NCI-H82 (cell line): Measurements from ENCODE around the gene CKLF.
A peak's percentile ranks its signal among the peaks of the same experiment; 100 is the strongest.
"Not testable (repeated sequence)": the region's sequence is repeated elsewhere in the genome, so short reads cannot be mapped to it uniquely, and the experiment has no call there.

Experiments used
- DNase-seq: peaks from one replicate; lab custom pipeline; 2025; lab: John Stamatoyannopoulos, UW

Gene CKLF

GRCh38 chr16:66543541-66543940 is 8.8 kb upstream of the CKLF start:
- no peak for DNase-seq

GRCh38 chr16:66544016-66544757 is 8.2 kb upstream of the CKLF start:
- no peak for DNase-seq

DNA sequence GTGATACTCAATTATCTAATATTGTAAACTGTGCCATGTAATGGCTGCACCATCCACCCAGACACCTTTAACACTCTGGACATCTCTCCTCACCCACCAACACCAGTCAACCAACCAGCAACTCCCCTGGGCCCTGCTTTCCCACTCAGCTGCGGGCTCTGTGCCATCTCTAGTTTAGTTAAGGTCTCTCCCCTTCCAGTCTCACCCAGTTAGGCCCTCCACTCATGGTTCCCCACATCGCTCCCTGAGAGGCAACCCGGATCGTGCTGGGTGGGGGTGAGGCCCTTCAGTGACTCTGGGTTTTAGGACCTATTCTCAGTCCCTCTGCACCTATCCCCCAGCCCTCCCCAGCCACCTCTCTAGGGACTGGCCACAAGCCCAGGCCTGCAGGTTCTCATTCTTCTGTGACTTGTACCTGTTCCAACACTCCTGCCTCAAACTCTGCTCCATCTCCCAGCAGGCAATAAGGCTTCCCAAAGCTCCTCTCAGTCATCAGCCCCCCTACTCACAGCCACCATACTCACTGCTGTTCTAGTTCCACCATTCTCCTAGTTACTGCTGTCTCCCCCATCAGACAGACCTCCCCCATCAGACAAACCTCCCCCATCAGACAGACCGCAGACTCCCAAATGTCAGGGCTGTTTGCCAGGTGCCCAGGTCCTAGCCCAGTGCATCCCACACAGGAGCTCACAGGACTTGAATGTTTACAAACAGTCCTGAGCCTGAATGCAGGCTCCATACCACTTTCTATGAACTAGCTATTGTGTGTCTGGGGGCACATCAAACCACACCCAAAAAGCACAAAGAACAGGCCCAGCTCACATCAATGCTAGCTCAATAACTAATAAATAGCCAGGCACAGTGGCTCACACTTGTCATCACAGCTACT is 5.0 kb upstream of the CKLF start:
- no peak for DNase-seq

GRCh38 chr16:66548068-66548467 is 4.3 kb upstream of the CKLF start:
- no peak for DNase-seq

GRCh38 chr16:66548868-66549267 is 3.5 kb upstream of the CKLF start:
- no peak for DNase-seq

GRCh38 chr16:66549284-66550131 is 2.9 kb upstream of the CKLF start, which contains the start of gene TK2:
Gene TK2 (minus strand): TSS chr16:66550122. CDS start chr16:66550061, 61 bp downstream.
- DNase-seq, result peak; percentile 74

GRCh38 chr16:66551348-66551759 is 1.0 kb upstream of the CKLF start:
- peak; percentile 68 for DNase-seq

GRCh38 chr16:66551788-66552285 is 539 bp upstream of the CKLF start:
- no peak for DNase-seq

DNA sequence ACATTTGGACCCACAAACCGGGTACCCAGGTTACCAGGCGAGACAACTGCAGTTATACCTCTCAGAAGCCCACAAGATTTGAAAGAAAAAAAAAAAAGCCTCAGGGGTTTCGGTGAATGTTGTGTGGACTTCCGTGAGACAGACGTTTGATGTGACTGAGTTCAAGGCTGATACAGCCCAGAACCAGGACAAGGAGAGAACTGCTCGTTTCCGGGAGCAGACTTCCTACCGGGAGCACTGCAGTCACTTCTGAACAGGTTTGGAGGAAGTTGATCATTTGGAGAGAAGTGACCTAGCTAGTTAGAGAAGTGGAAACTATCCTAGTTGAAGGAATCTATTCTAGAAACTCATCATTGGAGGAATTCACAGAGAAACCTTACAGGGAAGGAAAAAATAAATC is 847 bp downstream of the CKLF start:
- DNase-seq, result no peak

DNA sequence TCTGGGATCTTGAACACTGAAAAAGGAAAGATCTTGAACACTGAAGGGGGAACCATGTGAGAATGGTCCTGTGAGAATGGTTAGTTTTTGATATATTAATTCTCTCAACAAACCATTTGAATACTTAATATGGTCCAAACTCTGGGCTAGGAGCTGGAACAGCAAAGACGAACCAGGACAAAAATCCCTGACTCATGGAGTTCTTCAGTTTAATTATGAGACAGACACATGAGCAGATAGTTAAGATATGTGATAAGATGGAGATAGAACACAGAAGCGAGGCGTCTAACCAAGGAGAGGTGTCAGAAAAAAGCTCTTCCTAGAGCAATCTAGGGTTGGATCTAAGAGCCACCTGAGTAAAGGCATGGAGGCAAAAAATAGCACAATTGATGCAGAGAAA is 1.6 kb downstream of the CKLF start:
- no peak for DNase-seq

DNA sequence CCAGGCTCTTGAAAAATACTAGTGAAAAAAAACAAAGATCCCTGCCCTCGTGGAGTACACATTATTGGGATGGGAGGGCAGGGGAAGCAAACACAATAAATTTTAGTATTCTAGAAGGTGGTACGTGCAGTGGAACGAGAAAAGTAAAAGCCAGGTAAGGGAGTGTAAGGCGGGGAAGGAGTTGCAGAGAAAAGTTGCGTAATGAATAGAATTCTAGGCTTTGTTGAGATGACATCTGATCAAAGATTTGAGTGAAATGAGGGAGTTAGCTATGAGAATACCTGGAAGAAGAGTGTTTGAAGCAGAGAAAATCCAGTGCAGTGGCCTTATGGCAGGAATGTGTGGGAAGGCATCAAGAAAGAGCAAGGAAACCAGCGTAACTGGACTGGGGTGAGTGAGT is 2.1 kb downstream of the CKLF start:
- DNase-seq, result no peak

GRCh38 chr16:66560107-66560506 is 7.7 kb downstream of the CKLF start:
- DNase-seq, result no peak

DNA sequence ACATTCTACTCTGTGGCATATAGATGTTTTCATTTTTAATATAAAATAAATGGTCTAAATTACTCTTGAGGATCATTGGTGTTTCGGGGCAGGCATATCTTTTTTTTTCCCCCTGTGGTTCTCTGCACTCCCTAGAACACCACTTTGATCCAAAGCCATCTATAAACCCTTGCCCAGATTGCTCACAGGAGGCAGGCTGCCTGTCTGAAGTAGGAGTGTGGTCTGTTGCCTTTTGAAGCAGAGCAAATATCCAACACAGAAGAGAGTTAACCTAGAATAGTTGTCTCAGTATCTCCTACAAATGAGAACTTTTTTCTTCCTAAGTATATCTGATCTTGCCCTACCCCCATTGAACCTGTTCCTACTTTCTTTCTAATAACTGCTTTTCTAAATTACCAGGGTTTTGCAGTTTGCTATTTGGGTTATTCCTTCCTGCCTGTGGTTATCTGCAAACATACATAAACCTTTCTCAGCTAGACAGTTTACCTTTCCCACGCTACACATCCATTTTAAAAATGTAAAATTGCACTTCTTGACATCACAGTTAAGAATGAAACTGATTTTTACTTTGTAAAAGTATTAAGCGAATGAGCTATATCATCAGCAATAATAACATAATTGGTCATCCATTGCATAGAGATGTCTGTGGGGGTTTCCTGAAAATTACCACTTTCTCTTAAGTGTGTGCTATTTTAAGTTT is 9.2 kb downstream of the CKLF start:
- no peak for DNase-seq

DNA sequence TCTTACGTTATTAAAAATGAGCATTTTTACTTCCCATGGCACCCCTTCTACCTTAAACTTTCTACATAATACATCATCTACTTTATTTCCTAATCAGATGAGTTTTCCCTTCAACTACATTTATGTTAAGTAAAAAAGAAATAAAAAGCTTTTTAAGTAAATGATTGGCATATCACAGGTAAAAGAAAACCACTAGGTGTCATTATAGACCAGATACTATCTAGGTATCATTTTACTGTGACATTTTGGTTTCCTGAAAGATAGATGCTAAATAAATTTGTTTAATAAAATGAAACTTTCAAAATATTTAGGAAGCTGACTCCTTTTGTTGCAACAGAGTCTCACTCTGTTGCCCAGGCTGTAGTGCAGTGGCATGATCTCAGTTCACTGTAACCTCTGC is 10.0 kb downstream of the CKLF start:
- DNase-seq, result no peak

DNA sequence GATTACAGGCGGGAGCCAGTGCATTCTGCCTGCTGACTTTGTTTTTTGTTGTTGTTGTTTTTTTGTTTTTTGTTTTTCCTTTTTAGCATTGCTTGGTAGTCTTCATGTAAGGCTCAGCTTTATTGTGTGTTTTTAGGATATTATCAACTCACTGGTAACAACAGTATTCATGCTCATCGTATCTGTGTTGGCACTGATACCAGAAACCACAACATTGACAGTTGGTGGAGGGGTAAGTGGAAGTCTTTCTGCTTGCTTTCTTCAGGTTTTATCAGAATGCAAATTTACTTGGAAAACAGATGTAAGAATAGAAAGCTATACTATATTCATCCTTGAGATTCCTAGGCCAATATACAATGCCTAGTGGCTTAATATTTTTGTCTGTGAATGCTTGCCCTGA is 10.6 kb downstream of the CKLF start:
- DNase-seq, result no peak

- DNase-seq, result no peak
Measured at GRCh38 chr16:66563574-66564334, 11.4 kb downstream of the CKLF start.

DNA sequence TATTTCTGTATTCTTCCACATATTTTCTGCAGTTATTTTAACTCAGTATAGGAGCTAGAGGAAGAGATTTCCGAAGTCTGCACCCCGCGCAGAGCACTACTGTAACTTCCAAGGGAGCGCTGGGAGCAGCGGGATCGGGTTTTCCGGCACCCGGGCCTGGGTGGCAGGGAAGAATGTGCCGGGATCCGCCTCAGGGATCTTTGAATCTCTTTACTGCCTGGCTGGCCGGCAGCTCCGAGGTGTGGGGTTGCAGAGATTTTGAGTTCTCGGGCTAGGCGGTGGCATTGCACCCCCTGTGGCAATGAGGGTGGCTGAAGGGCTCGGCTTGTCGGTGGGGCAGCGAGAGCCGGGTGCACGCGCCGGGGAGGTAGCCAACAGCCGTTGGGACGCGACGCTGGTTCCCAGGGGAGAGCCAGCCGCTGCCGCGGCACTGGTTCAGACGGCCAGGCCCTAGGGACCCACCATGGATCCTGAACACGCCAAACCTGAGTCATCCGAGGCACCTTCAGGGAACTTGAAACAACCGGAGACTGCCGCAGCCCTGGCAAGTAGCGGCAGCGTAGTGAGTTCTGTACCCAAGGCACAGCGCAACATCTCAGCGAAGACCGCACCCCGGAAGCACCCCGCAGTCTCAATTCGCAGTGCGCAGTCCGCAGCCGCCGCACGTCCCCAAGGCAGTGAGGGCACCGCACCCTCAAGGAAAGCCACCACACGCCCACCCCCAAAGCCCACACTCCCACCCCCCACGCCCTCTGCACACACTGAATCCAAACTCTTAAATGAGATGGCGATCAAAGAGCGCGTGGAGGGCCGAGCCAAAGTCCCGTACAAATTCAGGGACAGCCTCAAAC is 13.9 kb downstream of the CKLF start, which contains the start of gene CMTM1:
Gene CMTM1, plus strand, starts transcription at position 389 of the 851 bp plus-strand sequence. Its CDS starts 75 bp downstream, at position 464.
- no peak for DNase-seq

DNA sequence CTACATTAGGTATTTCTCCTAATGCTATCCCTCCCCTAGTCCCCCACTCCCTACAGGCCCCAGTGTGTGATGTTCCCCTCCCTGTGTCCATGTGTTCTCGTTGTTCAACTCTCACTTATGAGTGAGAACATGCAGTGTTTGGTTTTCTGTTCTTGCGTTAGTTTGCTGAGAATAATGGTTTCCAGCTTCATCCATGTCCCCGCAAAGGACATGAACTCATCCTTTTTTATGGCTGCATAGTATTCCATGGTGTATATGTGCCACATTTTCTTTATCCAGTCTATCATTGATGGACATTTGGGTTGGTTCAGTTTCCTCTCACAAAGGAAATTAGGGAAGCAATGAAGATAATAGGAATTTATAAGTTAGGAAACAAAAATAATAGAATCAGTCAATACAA is 14.9 kb downstream of the CKLF start:
- not testable (repeated sequence) for DNase-seq

GRCh38 chr16:66568355-66568754 is 16.0 kb downstream of the CKLF start:
- DNase-seq, result no peak

GRCh38 chr16:66569131-66569530 is 16.8 kb downstream of the CKLF start:
- DNase-seq, result no peak
